ENCODE results near the gene APOBEC3C. TPM values are rescaled to one million over a fixed set of nuclear protein-coding genes. Genes with fewer than 3 reads are reported as not detected.
"Not testable (repeated sequence)": the region's sequence is repeated elsewhere in the genome, so short reads cannot be mapped to it uniquely, and the experiment has no call there.

Gene APOBEC3C
- total RNA-seq, 1 donor from 2014 or later = 4.2 TPM

DNA sequence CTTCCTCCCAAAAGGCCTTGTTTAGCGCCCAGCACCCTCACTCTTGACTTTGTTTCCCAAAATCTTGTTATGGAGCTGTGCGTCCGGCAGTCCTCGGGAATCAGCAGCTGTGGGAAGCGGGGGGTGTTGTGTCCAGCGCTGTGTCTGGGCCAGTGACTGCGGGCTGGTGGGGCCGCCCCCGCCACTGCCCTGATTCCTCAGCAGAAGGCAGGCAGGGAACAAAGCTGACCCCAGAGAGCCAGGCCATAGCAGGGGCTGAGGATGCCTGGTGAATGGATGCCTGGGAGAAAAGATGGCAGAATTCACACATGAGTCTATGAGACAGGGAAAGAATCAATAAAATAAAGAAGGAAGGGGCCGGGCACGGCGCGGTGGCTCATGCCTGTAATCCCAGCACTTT is 2.5 kb downstream of the APOBEC3C start:
- Mint-ChIP-seq H3K36me3 (ENCODE audit: insufficient read depth) (no peaks in the 10 kb centered on the region), H3K4me3 (ENCODE audit: low read depth) (no peak overlapping the region), H3K27me3 (peaks cover under 1% of the 10 kb centered on the region), H3K4me1 (ENCODE audit: low read depth) (peaks cover 15% of the 10 kb centered on the region), H3K9me3 (ENCODE audit: low read depth) (no peaks in the 10 kb centered on the region), H3K27ac (no peak overlapping the region)
- TF ChIP-seq, protein P1, sequence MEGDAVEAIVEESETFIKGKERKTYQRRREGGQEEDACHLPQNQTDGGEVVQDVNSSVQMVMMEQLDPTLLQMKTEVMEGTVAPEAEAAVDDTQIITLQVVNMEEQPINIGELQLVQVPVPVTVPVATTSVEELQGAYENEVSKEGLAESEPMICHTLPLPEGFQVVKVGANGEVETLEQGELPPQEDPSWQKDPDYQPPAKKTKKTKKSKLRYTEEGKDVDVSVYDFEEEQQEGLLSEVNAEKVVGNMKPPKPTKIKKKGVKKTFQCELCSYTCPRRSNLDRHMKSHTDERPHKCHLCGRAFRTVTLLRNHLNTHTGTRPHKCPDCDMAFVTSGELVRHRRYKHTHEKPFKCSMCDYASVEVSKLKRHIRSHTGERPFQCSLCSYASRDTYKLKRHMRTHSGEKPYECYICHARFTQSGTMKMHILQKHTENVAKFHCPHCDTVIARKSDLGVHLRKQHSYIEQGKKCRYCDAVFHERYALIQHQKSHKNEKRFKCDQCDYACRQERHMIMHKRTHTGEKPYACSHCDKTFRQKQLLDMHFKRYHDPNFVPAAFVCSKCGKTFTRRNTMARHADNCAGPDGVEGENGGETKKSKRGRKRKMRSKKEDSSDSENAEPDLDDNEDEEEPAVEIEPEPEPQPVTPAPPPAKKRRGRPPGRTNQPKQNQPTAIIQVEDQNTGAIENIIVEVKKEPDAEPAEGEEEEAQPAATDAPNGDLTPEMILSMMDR (IDR thresholded peaks at IDR 0.05; ENCODE audit: unreplicated experiment) = no peak
- no peak for DNase-seq (ENCODE audit: low spot score, unreplicated experiment)

DNA sequence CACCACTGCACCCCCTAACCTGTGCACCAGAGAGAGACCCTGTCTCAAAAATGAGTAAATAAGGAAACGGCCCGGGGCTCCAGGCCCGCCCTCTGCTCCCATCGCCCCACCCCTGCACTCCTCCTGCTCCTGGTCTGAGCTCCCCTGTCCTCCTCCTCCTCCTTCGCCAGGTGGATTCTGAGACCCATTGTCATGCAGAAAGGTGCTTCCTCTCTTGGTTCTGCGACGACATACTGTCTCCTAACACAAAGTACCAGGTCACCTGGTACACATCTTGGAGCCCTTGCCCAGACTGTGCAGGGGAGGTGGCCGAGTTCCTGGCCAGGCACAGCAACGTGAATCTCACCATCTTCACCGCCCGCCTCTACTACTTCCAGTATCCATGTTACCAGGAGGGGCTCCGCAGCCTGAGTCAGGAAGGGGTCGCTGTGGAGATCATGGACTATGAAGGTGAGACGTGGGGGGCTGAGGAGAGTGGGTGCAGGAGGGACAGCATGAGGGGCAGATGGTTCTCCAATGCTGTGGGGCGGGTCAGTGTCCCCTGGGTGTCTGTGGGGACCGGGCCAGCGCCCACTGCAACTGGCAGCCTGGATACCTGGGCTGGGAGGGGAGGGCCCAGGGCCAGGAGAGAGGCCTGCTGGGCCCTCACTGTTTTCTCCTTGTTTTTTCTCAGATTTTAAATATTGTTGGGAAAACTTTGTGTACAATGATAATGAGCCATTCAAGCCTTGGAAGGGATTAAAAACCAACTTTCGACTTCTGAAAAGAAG is 3.7 kb downstream of the APOBEC3C start:
- no peak for DNase-seq (ENCODE audit: low spot score, unreplicated experiment)
- H3K9me3 Mint-ChIP-seq (ENCODE audit: low read depth) = no peaks in the 10 kb centered on the region
- no peak overlapping the region for H3K4me3 Mint-ChIP-seq (ENCODE audit: low read depth)
- H3K27me3 Mint-ChIP-seq = no peaks in the 10 kb centered on the region
- peaks cover 18% of the 10 kb centered on the region for H3K4me1 Mint-ChIP-seq (ENCODE audit: low read depth)
- H3K36me3 Mint-ChIP-seq (ENCODE audit: insufficient read depth) = no peaks in the 10 kb centered on the region
- H3K27ac Mint-ChIP-seq = no peak overlapping the region
- TF ChIP-seq, protein P1 (IDR thresholded peaks at IDR 0.05; ENCODE audit: unreplicated experiment) = no peak

DNA sequence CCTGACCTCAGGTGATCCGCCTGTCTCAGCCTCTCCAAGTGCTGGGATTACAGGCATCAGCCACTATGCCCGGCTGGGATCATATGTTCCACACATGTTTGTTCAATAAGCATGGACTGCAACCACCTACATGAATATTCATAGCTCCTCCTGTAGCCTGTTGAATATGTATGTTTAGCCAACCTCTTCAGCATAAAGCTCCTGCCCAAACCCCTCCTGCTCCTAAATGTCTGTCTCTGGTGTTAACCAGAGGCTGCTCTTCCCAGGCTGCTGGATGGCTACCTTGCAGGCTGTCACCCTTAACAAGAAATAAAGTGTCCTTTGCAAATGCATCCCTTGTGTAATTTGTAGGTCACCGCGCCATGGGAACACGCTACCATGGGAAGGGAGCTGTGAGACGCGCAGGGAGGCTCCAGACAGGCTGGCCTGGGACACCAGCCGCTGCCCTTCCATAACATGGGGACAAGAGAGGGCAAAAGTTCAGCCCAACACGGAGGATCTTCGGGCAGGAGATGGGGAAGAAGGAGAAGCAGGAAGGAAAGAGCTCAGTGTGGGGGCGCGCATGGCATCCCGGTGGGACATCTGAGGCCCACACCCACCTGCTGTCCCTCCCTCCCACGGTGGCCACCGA is 6.1 kb downstream of the APOBEC3C start:
- H3K36me3 Mint-ChIP-seq (ENCODE audit: insufficient read depth); DNase-seq (ENCODE audit: low spot score, unreplicated experiment); H3K27ac Mint-ChIP-seq; H3K9me3 Mint-ChIP-seq (ENCODE audit: low read depth); H3K27me3 Mint-ChIP-seq: not testable (repeated sequence)
- Mint-ChIP-seq H3K4me1 (ENCODE audit: low read depth) (peaks cover 11% of the 10 kb centered on the region), H3K4me3 (ENCODE audit: low read depth) (peak overlapping the region; percentile 63)

DNA sequence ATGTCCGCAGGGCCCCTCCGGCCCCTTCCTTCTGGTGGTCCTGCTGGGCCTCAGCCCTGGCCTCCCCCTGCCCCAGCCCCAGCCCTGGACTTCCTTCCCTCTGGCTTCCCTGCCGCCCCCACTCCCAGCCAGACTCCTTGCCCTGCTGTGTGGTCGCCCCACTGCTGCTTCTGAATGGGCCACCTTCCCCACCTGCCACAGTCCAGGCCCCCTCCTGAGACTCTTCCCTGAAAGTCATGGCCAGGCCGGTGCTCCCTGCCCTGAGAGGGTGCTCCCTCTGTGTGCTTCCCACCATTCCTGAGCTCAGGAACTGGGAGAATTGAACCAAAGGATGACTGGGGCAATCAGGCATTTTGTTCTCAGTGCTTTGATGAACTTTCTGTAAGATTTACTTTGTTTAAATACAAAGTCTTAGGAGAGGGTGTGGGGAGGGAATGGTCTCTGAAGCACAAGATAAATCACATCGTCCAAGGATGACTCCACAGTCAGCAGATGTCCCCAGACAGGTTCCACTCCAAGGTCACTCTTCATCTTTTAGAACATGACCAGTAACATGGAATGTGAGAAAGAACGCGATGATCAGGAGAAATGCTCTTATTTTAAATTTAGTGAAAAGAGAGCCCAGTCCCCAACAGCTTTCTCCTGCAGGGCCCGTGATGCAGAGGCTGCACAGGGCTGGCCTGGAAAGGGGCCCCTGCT is 7.6 kb downstream of the APOBEC3C start:
- no peaks in the 10 kb centered on the region for H3K9me3 Mint-ChIP-seq (ENCODE audit: low read depth)
- peak overlapping the region; percentile 50 for H3K4me3 Mint-ChIP-seq (ENCODE audit: low read depth)
- no peak for DNase-seq (ENCODE audit: low spot score, unreplicated experiment)
- no peaks in the 10 kb centered on the region for H3K36me3 Mint-ChIP-seq (ENCODE audit: insufficient read depth)
- TF ChIP-seq, protein P1 (IDR thresholded peaks at IDR 0.05; ENCODE audit: unreplicated experiment) = no peak
- H3K4me1 Mint-ChIP-seq (ENCODE audit: low read depth) = peaks cover 14% of the 10 kb centered on the region
- H3K27ac Mint-ChIP-seq = peak overlapping the region; percentile 77
- no peaks in the 10 kb centered on the region for H3K27me3 Mint-ChIP-seq

DNA sequence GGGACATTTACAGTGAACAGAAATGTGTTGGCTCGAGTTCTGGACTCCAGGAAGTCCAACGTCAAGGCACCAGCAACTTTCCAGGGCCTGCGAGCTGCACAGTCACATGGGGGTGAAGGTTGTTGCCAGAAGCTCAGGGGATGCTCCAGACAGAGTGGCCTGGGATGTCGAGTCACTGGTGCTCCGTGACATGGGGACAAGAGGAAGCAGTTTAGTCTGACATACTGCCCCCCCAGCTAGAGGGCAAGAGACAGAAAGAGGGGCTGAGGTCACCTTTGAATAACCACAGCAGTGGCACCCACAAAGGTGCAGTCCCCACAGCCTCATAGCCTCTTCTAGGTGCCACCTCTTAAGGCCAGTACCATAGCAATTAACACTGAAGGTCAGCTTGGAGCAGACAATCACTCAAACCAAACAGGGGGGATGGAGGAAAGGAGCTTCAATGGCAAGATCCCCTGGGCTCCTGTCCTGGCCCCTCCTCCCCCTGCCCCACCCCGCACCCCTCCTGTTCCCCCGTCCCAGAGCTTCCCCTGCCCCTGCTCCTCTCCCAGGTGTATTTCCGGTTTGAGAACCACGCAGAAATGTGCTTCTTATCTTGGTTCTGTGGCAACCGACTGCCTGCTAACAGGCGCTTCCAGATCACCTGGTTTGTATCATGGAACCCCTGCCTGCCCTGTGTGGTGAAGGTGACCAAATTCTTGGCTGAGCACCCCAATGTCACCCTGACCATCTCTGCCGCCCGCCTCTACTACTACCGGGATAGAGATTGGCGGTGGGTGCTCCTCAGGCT is 10.7 kb downstream of the APOBEC3C start:
- Mint-ChIP-seq H3K27me3 (peaks cover 3% of the 10 kb centered on the region), H3K4me1 (ENCODE audit: low read depth) (peaks cover 14% of the 10 kb centered on the region), H3K9me3 (ENCODE audit: low read depth) (no peaks in the 10 kb centered on the region), H3K36me3 (ENCODE audit: insufficient read depth) (no peaks in the 10 kb centered on the region), H3K27ac (no peak overlapping the region), H3K4me3 (ENCODE audit: low read depth) (no peak overlapping the region)
- DNase-seq (ENCODE audit: low spot score, unreplicated experiment) = no peak
- TF ChIP-seq, protein P1 (IDR thresholded peaks at IDR 0.05; ENCODE audit: unreplicated experiment) = no peak
